Ramos (cell line): ENCODE results near the gene SCAF1.

ENCODE experiments used
- in situ Hi-C: fragments of 300-500 bp; cut with MboI; formaldehyde crosslinking; loops from one replicate; pipeline ENCODE4 v1.14.3; 2022; ENCODE audit warnings: low sequenced_read_pairs; ENCODE audit not compliant: unreplicated experiment

The SCAF1 gene

DNA sequence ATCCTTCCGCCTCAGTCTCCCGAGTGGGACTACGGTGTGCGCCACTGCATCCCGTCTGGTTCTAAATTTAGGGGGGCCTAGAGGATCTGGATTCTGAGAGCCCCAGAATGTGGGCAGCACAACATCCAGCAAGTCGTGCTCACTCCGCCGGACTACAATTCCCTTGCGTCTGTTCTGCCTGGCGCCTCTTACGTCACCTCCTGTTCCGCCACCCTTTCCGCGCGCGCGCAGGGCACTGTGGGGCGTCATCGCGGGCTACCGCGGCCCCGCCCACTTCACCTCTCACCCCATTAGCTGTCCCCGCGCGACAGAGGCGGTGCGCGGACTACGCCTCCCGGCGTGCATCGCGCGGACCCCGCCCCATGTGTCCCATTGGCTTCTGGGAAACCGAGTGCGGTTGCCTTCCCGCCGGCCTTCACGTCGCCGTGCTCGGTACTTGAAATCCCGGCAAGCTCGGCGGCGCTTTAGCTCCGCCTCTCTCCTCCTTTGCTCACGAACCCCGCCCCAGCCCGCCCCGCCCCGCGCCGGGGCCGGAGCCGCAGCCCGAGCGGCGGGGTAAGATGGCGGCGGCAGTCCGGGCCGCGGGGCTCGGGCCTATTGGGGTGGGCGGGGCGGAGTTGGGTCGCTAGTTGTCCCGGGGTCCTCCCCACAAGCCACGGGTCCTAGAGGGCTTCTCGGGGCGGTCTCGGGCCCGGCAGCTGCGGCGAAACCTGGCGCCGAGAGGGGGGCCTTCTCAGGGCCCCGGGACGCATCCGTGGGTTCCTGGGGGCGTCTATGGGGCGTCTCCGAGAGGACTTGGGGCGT, at the start of gene SCAF1:
TSS of gene SCAF1 (plus strand) at position 522 of the 804 bp plus-strand sequence. CDS start 2,818 bp downstream, outside the sequence.
- in situ Hi-C loops: no loop called here

DNA sequence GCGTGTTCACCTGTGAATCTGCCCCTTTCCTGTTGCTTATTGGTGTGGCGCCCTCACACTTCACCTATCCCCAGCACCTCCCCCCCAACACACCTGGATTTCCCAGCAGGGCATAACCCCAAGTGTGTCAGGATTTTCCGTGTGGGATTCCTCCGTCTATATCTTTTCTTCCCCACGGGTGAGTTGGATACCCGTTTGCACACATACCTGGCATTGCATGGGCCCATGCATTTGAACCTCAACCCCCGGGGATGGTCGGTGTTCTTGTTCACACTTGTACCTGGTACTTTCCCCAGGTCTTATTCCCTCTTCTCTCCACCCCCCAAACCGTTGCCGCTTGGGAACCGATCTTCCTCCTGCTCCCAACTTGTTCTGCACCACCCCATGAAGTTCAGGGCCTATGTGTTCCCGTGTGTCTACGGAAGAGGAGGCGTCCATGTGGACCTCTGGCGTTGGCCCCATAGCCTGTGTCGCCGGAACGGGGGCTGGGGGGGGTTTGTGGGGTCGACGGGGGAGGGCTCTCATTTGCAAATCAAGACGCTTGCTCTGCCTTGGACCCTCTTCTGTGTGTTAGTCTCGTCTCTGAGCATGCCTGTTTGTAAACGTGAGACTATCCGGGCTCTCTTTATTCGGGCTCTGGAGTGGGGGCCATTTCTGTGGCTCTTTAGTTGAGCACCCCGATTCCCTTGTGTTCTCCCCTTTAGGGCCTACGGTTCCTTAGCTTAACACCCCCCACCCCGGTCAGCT, 49.4 kb upstream of the SCAF1 start:
- in situ Hi-C loops: no loop called here

DNA sequence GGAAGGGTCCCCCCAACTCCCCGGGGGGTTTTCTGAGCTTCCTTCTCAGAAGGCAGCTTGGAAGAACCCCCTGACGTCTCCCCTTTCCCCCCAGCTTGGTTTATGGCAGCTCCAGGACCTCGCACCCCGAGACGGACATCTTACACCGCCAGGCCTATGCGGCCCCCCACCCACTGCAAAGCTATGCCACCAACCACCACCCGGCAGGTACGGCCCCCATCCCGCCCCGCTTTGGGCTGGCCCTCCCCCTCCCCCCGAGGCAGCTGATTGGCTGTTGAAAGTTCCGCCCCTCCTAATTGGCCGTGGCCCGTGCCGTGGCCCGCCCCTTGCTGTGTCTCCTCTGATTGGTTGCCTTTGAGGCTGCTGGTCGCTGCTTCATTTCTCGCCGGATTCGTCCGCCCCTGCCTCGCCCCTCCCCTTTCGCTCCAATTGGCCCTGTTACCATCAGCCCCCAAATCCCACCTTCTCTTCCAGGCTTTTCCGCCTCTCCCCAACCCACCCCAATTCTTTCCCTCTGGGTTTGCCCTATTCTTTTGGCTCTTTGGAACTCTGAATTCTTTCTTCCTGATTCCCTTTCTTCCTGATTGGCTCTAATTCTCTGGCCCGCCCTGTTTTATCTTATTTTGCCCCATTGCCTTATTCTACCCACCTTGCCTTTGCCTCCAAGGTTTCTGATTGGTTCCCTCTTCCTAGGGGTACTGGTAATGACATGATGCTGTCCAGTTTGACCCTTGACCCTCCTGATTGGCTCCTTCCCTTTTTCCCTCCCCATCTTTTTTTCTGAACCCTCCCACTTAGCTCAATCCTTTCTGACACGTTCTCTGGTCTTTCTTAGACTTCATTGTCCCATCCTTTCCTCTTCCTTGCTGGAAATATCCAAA, 48.5 kb upstream of the SCAF1 start:
- in situ Hi-C loops: no loop called here

GRCh38 chr19:49594157-49594992, 47.6 kb upstream of the SCAF1 start:
- in situ Hi-C loops: no loop called here

DNA sequence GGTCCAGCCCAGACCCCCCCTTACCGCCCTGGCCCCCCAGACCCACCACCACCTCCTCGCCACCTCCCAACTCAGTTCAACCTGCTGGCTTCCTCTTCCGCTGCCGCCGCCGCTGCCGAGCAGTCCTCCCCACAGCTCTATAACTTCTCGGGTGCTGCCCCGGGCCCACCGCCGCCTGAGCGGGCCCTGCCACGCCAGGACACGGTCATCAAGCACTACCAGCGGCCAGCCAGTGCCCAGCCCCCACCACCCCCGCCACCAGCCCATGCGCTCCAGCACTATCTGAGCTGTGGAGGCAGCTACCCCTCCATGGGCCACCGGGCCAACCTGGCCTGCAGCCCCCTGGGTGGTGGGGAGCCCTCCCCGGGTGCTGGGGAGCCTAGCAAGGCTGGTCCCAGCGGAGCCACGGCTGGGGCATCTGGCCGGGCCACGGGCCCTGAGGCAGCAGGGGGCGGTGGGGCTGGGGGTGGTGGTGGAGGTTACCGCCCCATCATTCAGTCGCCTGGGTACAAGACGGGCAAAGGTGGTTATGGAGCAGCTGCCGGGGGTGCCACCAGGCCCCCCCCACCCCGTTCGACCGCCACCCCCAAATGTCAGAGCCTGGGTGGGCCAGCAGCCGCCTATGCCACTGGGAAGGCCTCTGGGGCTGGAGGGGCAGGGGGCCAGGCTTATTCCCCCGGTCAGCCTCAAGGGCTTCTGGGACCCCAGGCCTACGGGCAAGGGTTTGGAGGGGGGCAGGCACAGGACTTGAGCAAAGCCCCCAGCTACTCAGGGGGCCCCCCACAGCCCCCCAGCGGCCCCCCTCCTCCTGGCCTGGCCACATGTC, 46.8 kb upstream of the SCAF1 start:
- in situ Hi-C loops: no loop called here

- in situ Hi-C loops: no loop called here
Measured at GRCh38 chr19:49595819-49596404, 46.1 kb upstream of the SCAF1 start.

DNA sequence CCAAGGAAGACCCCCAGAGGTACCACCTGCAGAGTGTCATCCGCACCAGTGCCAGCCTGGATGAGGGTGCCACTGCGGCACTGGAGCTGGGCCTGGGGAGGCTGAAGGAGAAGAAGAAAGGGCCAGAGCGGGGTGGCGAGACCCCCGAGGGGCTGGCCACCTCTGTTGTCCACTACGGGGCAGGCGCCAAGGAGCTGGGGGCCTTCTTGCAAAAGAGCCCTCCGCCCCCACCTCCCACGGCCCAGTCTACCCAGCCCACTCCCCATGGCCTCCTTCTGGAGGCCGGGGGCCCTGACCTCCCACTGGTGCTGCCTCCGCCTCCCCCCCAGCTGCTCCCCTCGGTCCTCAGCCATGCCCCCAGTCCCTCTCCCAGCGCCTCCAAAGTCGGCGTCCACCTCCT, 45.6 kb upstream of the SCAF1 start:
- in situ Hi-C loops: no loop called here

GRCh38 chr19:49596954-49597702, 44.9 kb upstream of the SCAF1 start:
- in situ Hi-C loops: no loop called here

GRCh38 chr19:49597703-49597974, 44.4 kb upstream of the SCAF1 start:
- in situ Hi-C loops: no loop called here

DNA sequence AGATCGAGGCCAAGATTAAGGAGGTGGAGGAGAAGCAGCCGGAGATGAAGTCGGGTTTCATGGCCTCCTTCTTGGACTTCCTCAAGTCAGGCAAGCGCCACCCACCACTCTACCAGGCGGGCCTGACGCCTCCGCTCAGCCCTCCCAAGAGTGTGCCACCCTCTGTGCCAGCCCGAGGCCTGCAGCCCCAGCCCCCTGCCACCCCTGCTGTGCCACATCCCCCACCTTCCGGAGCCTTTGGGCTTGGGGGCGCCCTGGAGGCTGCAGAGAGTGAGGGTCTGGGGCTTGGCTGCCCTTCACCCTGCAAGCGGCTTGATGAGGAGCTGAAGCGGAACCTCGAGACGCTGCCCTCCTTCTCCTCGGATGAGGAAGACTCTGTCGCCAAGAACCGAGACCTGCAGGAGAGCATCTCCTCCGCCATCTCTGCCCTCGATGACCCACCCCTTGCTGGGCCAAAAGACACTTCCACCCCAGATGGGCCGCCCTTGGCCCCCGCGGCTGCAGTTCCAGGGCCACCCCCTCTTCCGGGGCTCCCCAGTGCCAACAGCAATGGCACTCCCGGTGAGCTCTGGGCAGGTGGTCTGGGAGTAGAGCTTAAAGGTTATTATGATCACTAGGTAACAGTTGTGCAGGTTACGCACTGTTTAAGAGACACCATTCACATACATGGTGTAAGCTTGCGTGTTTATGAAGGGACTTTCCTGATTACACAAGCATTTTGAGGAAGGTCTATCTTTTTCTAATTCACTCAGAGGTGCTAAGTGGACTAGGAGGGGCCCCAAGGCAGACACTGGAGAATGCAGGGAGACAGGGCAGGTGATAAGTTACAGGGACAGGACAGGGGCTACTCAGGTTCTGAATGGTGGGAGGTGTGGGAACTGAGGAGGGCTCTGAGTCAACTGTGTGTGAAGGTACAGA, 42.4 kb upstream of the SCAF1 start:
- in situ Hi-C loops: no loop called here

DNA sequence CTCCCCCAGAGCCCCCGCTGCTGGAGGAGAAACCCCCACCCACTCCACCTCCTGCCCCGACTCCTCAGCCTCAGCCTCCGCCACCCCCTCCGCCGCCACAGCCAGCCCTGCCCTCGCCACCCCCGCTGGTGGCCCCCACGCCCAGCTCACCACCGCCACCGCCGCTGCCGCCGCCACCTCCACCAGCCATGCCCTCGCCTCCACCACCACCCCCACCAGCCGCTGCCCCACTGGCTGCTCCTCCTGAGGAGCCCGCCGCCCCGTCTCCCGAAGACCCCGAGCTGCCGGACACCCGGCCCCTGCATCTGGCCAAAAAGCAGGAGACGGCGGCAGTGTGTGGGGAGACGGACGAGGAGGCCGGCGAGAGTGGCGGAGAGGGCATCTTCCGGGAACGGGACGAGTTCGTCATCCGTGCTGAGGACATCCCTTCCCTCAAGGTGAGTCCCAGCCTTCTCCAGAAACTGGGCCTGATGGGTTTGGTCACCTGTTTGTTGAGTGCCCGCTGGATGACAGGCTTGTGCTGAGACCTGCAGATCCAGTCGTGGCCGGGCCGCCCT, 40.4 kb upstream of the SCAF1 start:
- in situ Hi-C loops: no loop called here

- in situ Hi-C loops: no loop called here
Measured at GRCh38 chr19:49602806-49603205, 39.2 kb upstream of the SCAF1 start.

- in situ Hi-C loops: no loop called here
Measured at GRCh38 chr19:49605605-49606004, 36.4 kb upstream of the SCAF1 start.

- in situ Hi-C loops: no loop called here
Measured at GRCh38 chr19:49609499-49610092, 32.4 kb upstream of the SCAF1 start.

DNA sequence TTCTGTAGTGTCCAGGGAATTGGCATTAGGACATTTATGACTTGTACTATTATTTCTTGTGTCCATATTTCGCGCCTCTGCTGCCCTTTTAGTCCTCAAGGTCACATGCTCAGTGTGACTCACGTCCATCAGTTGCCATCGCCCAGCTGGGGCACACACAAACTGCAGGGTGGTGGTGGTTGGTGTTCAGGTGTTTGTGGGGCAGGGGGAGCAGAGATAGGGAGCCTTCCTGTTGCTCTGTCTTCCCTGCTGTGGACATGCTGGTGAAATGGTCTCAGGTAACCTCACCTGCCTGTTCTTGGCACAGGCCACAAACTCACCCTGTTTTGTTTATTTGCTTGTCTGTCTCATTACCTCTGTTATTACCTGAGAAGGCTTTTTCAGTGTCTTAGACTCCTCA, 28.6 kb upstream of the SCAF1 start:
- in situ Hi-C loops: no loop called here

GRCh38 chr19:49614096-49614833, 27.7 kb upstream of the SCAF1 start:
- in situ Hi-C loops: no loop called here
